Left ventricle myocardium inferior (tissue), 1 donor: ENCODE results near the gene TMEM114. TPM values are rescaled to one million over a fixed set of nuclear protein-coding genes. Genes with fewer than 3 reads are reported as not detected.
"Not testable (repeated sequence)": the region's sequence is repeated elsewhere in the genome, so short reads cannot be mapped to it uniquely, and the experiment has no call there.

Experiments used
- DNase-seq: peaks from one replicate; pipeline ENCODE4 v3.0.0-alpha.2; 2020
- H3K27ac ChIP-seq: fragments of 200-600 bp; replicated peaks from 2 replicates; pipeline ENCODE4 v1.8.0; 2021
- H3K27me3 ChIP-seq: fragments of 200-600 bp; 2 replicates; pipeline ENCODE4 v1.8.0; 2021; ENCODE audit warnings: low read depth
- H3K36me3 ChIP-seq: fragments of 200-600 bp; 2 replicates; pipeline ENCODE4 v1.8.0; 2021
- H3K4me1 ChIP-seq: fragments of 200-600 bp; 2 replicates; pipeline ENCODE4 v1.8.0; 2021
- H3K4me3 ChIP-seq: fragments of 200-600 bp; 2 replicates; pipeline ENCODE4 v1.8.0; 2021; ENCODE audit warnings: mild to moderate bottlenecking, moderate library complexity
- H3K9me3 ChIP-seq: fragments of 200-600 bp; replicated peaks from 2 replicates; pipeline ENCODE4 v1.8.0; 2021
- intact Hi-C: fragments of 100-400 bp; cut with micrococcal nuclease; formaldehyde crosslinking; loops from one replicate; pipeline ENCODE4 v1.11.0; 2022
- total RNA-seq: library from RNA; stranded (reverse); fragmentation: NEBNext Ultra II Directional; extraction: Animal tissue kit (Norgen Biotek cat#: 25700); gene quantifications from one replicate; pipeline ENCODE4 v1.2.1, GENCODE V29; 2021
- TF ChIP-seq, protein P1 (sequence below): fragments of 200-600 bp; IDR thresholded peaks from 2 replicates; pipeline ENCODE4 v1.8.0; 2021; ENCODE audit warnings: antibody characterized with exemption, mild to moderate bottlenecking, borderline replicate concordance
- donor health status: DM: no; HTN: yes; CAD: no; lungs with severe emphysema.

Gene TMEM114
- total RNA-seq, 1 donor from 2014 or later = not detected

DNA sequence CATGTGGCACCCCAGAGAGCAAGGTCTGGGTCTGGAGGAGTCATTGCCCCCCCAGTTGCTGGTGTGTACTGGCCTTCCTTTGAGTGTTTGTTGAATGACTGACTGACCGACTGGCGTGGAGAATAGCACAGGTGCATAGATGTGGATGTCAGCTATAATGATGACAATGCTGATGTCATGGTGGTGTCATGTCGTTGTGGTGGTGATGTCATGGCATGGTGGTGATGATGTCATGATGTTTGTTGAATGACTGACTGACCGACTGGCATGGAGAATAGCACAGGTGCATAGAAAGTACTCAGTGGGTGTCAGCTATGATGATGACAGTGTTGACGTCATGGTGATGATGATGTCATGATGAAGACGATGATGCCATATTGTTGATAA is 22.1 kb downstream of the TMEM114 start:
- DNase-seq = no peak
- Histone ChIP-seq H3K27ac (no peak overlapping the region), H3K4me1 (peaks cover 19% of the 10 kb centered on the region), H3K36me3 (no peaks in the 10 kb centered on the region), H3K4me3 (no peak overlapping the region), H3K27me3 (peaks cover 42% of the 10 kb centered on the region), H3K9me3 (no peaks in the 10 kb centered on the region)
- intact Hi-C loops = loop anchor here (10.0 kb wide), 1 partner anchor 437 kb away; no protein-coding TSS in a partner anchor
- TF ChIP-seq, protein P1, sequence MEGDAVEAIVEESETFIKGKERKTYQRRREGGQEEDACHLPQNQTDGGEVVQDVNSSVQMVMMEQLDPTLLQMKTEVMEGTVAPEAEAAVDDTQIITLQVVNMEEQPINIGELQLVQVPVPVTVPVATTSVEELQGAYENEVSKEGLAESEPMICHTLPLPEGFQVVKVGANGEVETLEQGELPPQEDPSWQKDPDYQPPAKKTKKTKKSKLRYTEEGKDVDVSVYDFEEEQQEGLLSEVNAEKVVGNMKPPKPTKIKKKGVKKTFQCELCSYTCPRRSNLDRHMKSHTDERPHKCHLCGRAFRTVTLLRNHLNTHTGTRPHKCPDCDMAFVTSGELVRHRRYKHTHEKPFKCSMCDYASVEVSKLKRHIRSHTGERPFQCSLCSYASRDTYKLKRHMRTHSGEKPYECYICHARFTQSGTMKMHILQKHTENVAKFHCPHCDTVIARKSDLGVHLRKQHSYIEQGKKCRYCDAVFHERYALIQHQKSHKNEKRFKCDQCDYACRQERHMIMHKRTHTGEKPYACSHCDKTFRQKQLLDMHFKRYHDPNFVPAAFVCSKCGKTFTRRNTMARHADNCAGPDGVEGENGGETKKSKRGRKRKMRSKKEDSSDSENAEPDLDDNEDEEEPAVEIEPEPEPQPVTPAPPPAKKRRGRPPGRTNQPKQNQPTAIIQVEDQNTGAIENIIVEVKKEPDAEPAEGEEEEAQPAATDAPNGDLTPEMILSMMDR = no peak

DNA sequence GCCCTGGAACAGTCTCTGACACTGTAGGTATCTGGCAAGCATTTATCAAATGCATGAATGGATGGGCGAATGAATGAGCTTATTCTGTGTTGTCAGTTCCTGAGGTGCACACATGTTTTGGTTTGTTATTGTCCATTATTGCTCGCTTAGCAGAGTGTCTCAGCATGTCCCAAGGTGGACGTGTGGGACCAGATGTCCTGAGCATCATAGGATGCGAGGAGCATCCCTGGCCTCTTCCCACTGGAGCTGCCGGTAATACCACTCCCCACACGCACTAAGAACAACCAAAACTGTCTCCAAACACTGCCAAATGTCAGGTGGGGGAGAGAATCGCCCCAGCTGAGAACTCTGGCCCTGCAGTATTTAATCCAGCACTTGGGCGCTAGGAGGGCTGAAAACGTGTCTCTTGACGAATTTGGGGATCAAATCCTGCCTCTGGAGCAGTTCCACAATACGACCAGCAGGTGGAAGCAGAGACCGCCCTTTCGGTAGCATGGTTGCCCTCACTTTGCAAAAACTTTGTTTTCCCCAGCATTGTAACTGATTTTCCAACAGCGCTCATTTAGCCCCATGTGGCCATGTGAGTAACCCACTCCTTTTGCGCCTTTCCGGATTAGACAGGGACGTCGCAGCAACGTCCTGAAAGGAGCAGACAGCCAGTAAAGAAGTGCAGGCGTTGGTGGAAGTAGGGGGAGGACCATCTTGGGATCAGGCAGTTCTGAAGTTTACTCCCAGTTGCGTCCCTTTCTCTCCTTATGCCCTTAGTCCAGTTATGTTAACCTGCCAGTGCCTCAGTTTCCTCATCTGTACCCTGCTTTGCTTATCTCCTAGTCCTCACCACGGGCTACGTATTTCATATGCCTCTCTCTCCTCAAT is 22.7 kb downstream of the TMEM114 start:
- Histone ChIP-seq H3K36me3 (no peaks in the 10 kb centered on the region), H3K4me3 (no peak overlapping the region), H3K4me1 (peaks cover 19% of the 10 kb centered on the region), H3K27me3 (peaks cover 36% of the 10 kb centered on the region), H3K27ac (no peak overlapping the region), H3K9me3 (no peaks in the 10 kb centered on the region)
- TF ChIP-seq, protein P1 = peak; percentile 98
- intact Hi-C loops = loop anchor here (10.0 kb wide), 1 partner anchor 437 kb away; no protein-coding TSS in a partner anchor
- DNase-seq = peak; percentile 53

DNA sequence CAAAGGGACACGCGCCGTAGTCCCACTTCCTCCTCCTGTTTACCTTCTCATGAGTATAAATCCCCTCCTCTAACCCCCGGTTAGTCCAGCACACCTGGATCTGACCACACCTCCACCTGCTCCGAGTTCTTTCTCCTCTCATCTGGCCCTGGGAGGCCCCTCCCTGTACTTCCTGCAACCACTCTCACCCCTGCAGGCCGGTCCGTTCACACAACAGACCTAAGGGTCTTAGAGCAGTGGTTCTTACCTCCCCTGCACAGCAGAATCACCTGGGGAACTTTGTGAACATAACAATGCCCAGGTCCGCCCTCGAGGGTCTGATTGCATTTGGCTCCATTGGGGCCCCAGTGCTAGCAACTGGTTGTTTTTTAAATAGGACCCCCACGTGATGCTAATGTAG is 24.8 kb downstream of the TMEM114 start:
- Histone ChIP-seq H3K27me3 (peaks cover 19% of the 10 kb centered on the region), H3K36me3 (no peaks in the 10 kb centered on the region), H3K9me3 (no peaks in the 10 kb centered on the region), H3K27ac (no peak overlapping the region), H3K4me1 (peaks cover 6% of the 10 kb centered on the region), H3K4me3 (no peak overlapping the region)
- intact Hi-C loops = loop anchor here (10.0 kb wide), 1 partner anchor 439 kb away; no protein-coding TSS in a partner anchor
- TF ChIP-seq, protein P1 = no peak
- no peak for DNase-seq

DNA sequence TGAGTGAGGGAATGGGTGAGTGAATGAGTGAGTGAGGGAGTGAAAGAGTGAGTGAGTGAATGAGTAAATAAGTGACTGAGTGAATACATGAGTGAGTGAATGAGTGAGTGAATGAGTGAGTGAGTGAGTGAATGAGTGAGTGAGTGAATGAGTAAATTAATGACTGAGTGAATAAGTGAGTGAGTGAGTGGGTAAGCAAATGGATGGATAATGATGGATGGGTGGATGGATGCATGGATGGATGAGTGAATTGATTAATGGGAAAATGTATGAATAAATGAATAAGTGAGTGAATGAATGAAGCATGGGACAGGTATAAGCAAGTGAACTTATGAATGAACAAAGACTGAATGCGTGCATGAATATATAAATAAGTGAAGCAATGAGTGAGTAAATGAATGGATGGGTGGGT is 25.4 kb downstream of the TMEM114 start:
- no peak overlapping the region for H3K27ac ChIP-seq
- peaks cover 20% of the 10 kb centered on the region for H3K27me3 ChIP-seq
- TF ChIP-seq, protein P1 = no peak
- DNase-seq = no peak
- intact Hi-C loops = loop anchor here (10.0 kb wide), 1 partner anchor 440 kb away; no protein-coding TSS in a partner anchor
- H3K4me1 ChIP-seq = peaks cover 6% of the 10 kb centered on the region
- H3K9me3 ChIP-seq = no peaks in the 10 kb centered on the region
- no peak overlapping the region for H3K4me3 ChIP-seq
- H3K36me3 ChIP-seq = no peaks in the 10 kb centered on the region

DNA sequence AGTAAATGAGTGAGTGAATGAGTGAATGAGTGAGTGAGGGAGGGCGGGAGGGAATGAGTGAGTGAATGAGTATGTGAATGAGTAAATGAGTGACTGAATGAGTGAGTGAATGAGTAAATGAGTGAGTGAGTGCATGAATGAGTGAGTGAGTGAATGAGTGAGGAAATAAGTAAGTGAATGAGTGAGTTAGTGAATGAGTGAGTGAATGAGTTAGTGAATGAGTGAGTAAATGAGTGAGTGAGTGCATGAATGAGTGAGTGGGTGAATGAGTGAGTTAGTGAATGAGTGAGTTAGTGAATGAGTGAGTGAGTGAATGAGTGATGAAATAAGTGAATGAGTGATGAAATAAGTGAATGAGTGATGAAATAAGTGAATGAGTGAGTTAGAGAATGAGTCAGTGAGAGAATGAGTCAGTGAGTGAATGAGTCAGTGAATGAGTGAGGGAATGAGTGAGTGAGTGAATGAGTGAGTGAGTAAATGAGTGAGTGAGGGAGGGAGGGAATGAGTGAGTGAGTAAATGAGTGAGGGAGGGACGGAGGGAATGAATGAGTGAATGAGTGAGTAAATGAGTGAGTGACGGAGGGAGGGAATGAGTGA is 26.3 kb downstream of the TMEM114 start:
- intact Hi-C loops = loop anchor here (10.0 kb wide), 1 partner anchor 441 kb away; no protein-coding TSS in a partner anchor
- H3K4me3 ChIP-seq = not testable (repeated sequence)

More for the DNA sequence above, 26.3 kb downstream of the TMEM114 start:
- not testable (repeated sequence) for H3K27ac ChIP-seq, H3K4me1 ChIP-seq, DNase-seq, H3K36me3 ChIP-seq, H3K9me3 ChIP-seq
- H3K27me3 ChIP-seq = peaks cover 20% of the 10 kb centered on the region
